Measurements from ENCODE around the gene EML5.

DNA sequence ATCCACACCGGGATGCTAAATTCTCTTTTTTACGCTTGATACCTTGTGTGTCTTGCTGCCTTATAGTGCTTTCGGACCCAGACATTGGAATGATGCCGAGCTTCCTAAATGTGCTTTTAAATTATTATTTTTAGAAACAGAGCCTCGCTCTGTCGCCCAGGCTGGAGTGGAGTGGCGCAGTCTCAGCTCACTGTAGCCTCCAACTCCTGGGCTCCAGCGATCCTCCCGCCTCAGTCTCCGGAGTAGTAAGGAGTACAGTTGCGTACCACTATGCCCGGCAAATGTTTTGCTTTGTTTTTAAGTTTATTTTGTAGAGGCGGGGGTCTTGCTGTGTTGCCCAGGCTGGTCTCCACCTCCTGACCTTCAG lies 489 bp upstream of the EML5 start:
- TF ChIP-seq, protein P1, sequence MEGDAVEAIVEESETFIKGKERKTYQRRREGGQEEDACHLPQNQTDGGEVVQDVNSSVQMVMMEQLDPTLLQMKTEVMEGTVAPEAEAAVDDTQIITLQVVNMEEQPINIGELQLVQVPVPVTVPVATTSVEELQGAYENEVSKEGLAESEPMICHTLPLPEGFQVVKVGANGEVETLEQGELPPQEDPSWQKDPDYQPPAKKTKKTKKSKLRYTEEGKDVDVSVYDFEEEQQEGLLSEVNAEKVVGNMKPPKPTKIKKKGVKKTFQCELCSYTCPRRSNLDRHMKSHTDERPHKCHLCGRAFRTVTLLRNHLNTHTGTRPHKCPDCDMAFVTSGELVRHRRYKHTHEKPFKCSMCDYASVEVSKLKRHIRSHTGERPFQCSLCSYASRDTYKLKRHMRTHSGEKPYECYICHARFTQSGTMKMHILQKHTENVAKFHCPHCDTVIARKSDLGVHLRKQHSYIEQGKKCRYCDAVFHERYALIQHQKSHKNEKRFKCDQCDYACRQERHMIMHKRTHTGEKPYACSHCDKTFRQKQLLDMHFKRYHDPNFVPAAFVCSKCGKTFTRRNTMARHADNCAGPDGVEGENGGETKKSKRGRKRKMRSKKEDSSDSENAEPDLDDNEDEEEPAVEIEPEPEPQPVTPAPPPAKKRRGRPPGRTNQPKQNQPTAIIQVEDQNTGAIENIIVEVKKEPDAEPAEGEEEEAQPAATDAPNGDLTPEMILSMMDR (IDR thresholded peaks at IDR 0.05) = no peak
- TF ChIP-seq EP300 (IDR thresholded peaks at IDR 0.05) (no peak), POLR2A (IDR thresholded peaks at IDR 0.05) (no peak), POLR2AphosphoS5 (IDR thresholded peaks at IDR 0.05) (no peak)

Measured in sigmoid colon (tissue), 4 donors.